K562 (cell line): ENCODE measurements around the gene SDCCAG8. TPM values are rescaled to one million over a fixed set of nuclear protein-coding genes. Genes with fewer than 3 reads are reported as not detected.

ENCODE experiments used
- CXXC5 ChIP-seq: fragments of 250-450 bp; sonication (Bioruptor Pico); IDR thresholded peaks from 2 replicates; pipeline ENCODE4 v1.8.0; 2022; ENCODE audit warnings: inconsistent platforms, mild to moderate bottlenecking, moderate library complexity
- MTA2 ChIP-seq: fragments of 450-650 bp; IDR thresholded peaks from 2 replicates; pipeline ENCODE4 v1.6.1; 2016; ENCODE audit warnings: low read depth
- MTF1 ChIP-seq: fragments of 250-450 bp; sonication (Bioruptor Pico); IDR thresholded peaks from 2 replicates; pipeline ENCODE4 v1.9.0; 2021; ENCODE audit warnings: moderate library complexity, mild to moderate bottlenecking, inconsistent platforms, borderline replicate concordance
- NR3C1 ChIP-seq: sonication (generic); formaldehyde crosslinking; IDR thresholded peaks from 2 replicates; pipeline ENCODE4 v1.8.1; 2022; ENCODE audit warnings: missing genetic modification reagents
- PHF21A ChIP-seq: fragments of 450-650 bp; IDR thresholded peaks from 2 replicates; pipeline ENCODE4 v1.6.1; 2017; ENCODE audit warnings: low read depth, borderline replicate concordance
- PRPF4 ChIP-seq: fragments of 200-400 bp; formaldehyde crosslinking; IDR thresholded peaks from one replicate; pipeline ENCODE4 v1.6.1; 2017; ENCODE audit warnings: low read length, low read depth, mild to moderate bottlenecking; ENCODE audit not compliant: insufficient read depth, poor library complexity, severe bottlenecking
- SP1 ChIP-seq: sonication (generic); formaldehyde crosslinking; IDR thresholded peaks from 2 replicates; pipeline ENCODE4 v1.8.1; 2022; ENCODE audit warnings: mild to moderate bottlenecking, missing genetic modification reagents
- YY1 ChIP-seq, 3 experiments: IDR thresholded peaks; 2 replicates each; pipeline ENCODE4 v1.6.1; 2011; ENCODE audit warnings: low read length in 2 of 3, mild to moderate bottlenecking in 2 of 3, moderate library complexity in 2 of 3, borderline replicate concordance in 1 of 3, control low read depth in 1 of 3, low read depth in 1 of 3; ENCODE audit not compliant: insufficient read depth in 3 of 3, insufficient replicate concordance in 2 of 3, control insufficient read depth in 1 of 3, insufficient read length in 1 of 3; ENCODE audit errors: extremely low read depth in 1 of 3
- ZNF316 ChIP-seq: fragments of 450-650 bp; IDR thresholded peaks from 2 replicates; pipeline ENCODE4 v1.6.1; 2016
- ZNF551 ChIP-seq: fragments of 250-450 bp; sonication (Bioruptor Pico); IDR thresholded peaks from 2 replicates; pipeline ENCODE4 v1.5.0; 2021; ENCODE audit warnings: mild to moderate bottlenecking, moderate library complexity
- polyA plus RNA-seq, 8 experiments: library from polyadenylated mRNA; depleted of rRNA in 4 of 8; stranded (reverse) in 5 of 8; unstranded in 3 of 8; fragments of >200 nt; fragmentation: Nextera tagmentation in 2 of 8; fragmentation: Illumina TruSeq in 1 of 8; extraction: Ambion mirVana in 2 of 8; extraction: Trizol in 1 of 8; gene quantifications; 2 replicates each; pipeline versions ENCODE4 v1.2.1 to v1.2.3, GENCODE V29; 2011 to 2014; ENCODE audit warnings: inconsistent platforms in 1 of 8, missing spikeins in 1 of 8
- total RNA-seq, 7 experiments: library from RNA; depleted of rRNA in 6 of 7; stranded (reverse); fragments of >200 nt in 6 of 7; fragmentation: Illumina TruSeq in 2 of 7; extraction: Trizol in 2 of 7; gene quantifications; 2 replicates each; pipeline versions ENCODE4 v1.2.1 to v1.2.3, GENCODE V29; 2011 to 2021; ENCODE audit warnings: low replicate concordance in 1 of 7
- TF ChIP-seq, protein P1 (sequence below): fragments of 450-650 bp; IDR thresholded peaks from 2 replicates; pipeline ENCODE4 v1.7.0; 2016; ENCODE audit warnings: borderline replicate concordance
- TF ChIP-seq, protein P2 (sequence below), 2 experiments: IDR thresholded peaks; 2 replicates each; pipeline ENCODE4 v1.6.1; 2012; ENCODE audit warnings: improper control_type of control experiment in 2 of 2, low read depth in 2 of 2, low read length in 2 of 2, borderline replicate concordance in 1 of 2
- TF ChIP-seq, protein P3 (sequence below): fragments of 250-450 bp; sonication (Bioruptor Pico); IDR thresholded peaks from 2 replicates; pipeline ENCODE4 v1.4.0; 2020; ENCODE audit warnings: mild to moderate bottlenecking
- TF ChIP-seq, protein P4 (sequence below): fragments of 250-450 bp; sonication (Bioruptor Pico); IDR thresholded peaks from 2 replicates; pipeline ENCODE4 v1.4.0; 2020

SDCCAG8 gene
- total and polyA plus RNA-seq, 9 of the 15 experiments (the other 6 are each of a cell fraction or from before 2014, with no cell fraction given): 17.9 to 36.7 (median 25.4) TPM

- peak in 2 of 3 experiments; percentile 77 to 86 for TF ChIP-seq YY1 (IDR thresholded peaks at IDR 0.05; ENCODE audit: borderline replicate concordance in 1 of 3, control insufficient read depth in 1 of 3, extremely low read depth in 1 of 3, insufficient read depth in 3 of 3, insufficient read length in 1 of 3, insufficient replicate concordance in 2 of 3, low read depth in 1 of 3, low read length in 2 of 3)
- TF ChIP-seq, protein P1, sequence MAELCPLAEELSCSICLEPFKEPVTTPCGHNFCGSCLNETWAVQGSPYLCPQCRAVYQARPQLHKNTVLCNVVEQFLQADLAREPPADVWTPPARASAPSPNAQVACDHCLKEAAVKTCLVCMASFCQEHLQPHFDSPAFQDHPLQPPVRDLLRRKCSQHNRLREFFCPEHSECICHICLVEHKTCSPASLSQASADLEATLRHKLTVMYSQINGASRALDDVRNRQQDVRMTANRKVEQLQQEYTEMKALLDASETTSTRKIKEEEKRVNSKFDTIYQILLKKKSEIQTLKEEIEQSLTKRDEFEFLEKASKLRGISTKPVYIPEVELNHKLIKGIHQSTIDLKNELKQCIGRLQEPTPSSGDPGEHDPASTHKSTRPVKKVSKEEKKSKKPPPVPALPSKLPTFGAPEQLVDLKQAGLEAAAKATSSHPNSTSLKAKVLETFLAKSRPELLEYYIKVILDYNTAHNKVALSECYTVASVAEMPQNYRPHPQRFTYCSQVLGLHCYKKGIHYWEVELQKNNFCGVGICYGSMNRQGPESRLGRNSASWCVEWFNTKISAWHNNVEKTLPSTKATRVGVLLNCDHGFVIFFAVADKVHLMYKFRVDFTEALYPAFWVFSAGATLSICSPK: no peak
- TF ChIP-seq PHF21A: no peak
- no peak for TF ChIP-seq ZNF551 (CRISPR knock-in tag)
- TF ChIP-seq CXXC5: no peak; the same call in none of the 2 replicates
- TF ChIP-seq PRPF4: no peak
- TF ChIP-seq SP1 (CRISPR knock-in tag): no peak
- TF ChIP-seq, protein P2, sequence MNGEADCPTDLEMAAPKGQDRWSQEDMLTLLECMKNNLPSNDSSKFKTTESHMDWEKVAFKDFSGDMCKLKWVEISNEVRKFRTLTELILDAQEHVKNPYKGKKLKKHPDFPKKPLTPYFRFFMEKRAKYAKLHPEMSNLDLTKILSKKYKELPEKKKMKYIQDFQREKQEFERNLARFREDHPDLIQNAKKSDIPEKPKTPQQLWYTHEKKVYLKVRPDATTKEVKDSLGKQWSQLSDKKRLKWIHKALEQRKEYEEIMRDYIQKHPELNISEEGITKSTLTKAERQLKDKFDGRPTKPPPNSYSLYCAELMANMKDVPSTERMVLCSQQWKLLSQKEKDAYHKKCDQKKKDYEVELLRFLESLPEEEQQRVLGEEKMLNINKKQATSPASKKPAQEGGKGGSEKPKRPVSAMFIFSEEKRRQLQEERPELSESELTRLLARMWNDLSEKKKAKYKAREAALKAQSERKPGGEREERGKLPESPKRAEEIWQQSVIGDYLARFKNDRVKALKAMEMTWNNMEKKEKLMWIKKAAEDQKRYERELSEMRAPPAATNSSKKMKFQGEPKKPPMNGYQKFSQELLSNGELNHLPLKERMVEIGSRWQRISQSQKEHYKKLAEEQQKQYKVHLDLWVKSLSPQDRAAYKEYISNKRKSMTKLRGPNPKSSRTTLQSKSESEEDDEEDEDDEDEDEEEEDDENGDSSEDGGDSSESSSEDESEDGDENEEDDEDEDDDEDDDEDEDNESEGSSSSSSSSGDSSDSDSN (IDR thresholded peaks at IDR 0.05; ENCODE audit: borderline replicate concordance in 1 of 2, low read depth in 2 of 2, low read length in 2 of 2): peak; percentile 26 to 79; a peak in 2 of 4 replicates
- TF ChIP-seq NR3C1: no peak
- TF ChIP-seq MTA2: 0 out of 2 replicates have a peak, but pooled peaks have one; percentile 10
- no peak for TF ChIP-seq ZNF316
- TF ChIP-seq, protein P3, sequence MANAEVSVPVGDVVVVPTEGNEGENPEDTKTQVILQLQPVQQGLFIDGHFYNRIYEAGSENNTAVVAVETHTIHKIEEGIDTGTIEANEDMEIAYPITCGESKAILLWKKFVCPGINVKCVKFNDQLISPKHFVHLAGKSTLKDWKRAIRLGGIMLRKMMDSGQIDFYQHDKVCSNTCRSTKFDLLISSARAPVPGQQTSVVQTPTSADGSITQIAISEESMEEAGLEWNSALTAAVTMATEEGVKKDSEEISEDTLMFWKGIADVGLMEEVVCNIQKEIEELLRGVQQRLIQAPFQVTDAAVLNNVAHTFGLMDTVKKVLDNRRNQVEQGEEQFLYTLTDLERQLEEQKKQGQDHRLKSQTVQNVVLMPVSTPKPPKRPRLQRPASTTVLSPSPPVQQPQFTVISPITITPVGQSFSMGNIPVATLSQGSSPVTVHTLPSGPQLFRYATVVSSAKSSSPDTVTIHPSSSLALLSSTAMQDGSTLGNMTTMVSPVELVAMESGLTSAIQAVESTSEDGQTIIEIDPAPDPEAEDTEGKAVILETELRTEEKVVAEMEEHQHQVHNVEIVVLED: 0 out of 2 replicates have a peak, but pooled peaks have one; percentile 29
- TF ChIP-seq MTF1 (CRISPR knock-in tag): no peak
- TF ChIP-seq, protein P4, sequence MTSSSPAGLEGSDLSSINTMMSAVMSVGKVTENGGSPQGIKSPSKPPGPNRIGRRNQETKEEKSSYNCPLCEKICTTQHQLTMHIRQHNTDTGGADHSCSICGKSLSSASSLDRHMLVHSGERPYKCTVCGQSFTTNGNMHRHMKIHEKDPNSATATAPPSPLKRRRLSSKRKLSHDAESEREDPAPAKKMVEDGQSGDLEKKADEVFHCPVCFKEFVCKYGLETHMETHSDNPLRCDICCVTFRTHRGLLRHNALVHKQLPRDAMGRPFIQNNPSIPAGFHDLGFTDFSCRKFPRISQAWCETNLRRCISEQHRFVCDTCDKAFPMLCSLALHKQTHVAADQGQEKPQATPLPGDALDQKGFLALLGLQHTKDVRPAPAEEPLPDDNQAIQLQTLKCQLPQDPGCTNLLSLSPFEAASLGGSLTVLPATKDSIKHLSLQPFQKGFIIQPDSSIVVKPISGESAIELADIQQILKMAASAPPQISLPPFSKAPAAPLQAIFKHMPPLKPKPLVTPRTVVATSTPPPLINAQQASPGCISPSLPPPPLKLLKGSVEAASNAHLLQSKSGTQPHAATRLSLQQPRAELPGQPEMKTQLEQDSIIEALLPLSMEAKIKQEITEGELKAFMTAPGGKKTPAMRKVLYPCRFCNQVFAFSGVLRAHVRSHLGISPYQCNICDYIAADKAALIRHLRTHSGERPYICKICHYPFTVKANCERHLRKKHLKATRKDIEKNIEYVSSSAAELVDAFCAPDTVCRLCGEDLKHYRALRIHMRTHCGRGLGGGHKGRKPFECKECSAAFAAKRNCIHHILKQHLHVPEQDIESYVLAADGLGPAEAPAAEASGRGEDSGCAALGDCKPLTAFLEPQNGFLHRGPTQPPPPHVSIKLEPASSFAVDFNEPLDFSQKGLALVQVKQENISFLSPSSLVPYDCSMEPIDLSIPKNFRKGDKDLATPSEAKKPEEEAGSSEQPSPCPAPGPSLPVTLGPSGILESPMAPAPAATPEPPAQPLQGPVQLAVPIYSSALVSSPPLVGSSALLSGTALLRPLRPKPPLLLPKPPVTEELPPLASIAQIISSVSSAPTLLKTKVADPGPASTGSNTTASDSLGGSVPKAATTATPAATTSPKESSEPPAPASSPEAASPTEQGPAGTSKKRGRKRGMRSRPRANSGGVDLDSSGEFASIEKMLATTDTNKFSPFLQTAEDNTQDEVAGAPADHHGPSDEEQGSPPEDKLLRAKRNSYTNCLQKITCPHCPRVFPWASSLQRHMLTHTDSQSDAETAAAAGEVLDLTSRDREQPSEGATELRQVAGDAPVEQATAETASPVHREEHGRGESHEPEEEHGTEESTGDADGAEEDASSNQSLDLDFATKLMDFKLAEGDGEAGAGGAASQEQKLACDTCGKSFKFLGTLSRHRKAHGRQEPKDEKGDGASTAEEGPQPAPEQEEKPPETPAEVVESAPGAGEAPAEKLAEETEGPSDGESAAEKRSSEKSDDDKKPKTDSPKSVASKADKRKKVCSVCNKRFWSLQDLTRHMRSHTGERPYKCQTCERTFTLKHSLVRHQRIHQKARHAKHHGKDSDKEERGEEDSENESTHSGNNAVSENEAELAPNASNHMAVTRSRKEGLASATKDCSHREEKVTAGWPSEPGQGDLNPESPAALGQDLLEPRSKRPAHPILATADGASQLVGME (CRISPR knock-in tag): 0 out of 2 replicates have a peak, but pooled peaks have one; percentile 13
Observed at GRCh38 chr1:243254233-243254926, 1.5 kb upstream of the SDCCAG8 start (continued).
